Smooth muscle cell (in vitro differentiated cells): ENCODE results near the gene SPARC. TPM values are rescaled to one million over a fixed set of nuclear protein-coding genes. Genes with fewer than 3 reads are reported as not detected.

Source experiments
- DNase-seq: peaks from one replicate; lab custom pipeline; 2025; ENCODE audit not compliant: unreplicated experiment; lab: John Stamatoyannopoulos, UW
- H2AFZ ChIP-seq: fragments of 200-600 bp; sonication (generic); 2 replicates; pipeline ENCODE4 v1.6.0; 2016; ENCODE audit warnings: antibody characterized with exemption, low read depth, mild to moderate bottlenecking
- H3F3A ChIP-seq: fragments of 200-600 bp; sonication (generic); 2 replicates; pipeline ENCODE4 v1.6.0; 2017; ENCODE audit warnings: antibody characterized with exemption, low read depth
- H3K27ac ChIP-seq: fragments of 200-600 bp; sonication (generic); 2 replicates; pipeline ENCODE4 v1.5.1; 2016; ENCODE audit warnings: low read depth, mild to moderate bottlenecking
- H3K27me3 ChIP-seq: fragments of 200-600 bp; sonication (generic); 2 replicates; pipeline ENCODE4 v1.6.1; 2016; ENCODE audit warnings: low read depth, mild to moderate bottlenecking
- H3K36me3 ChIP-seq: fragments of 200-600 bp; sonication (generic); 2 replicates; pipeline ENCODE4 v1.5.1; 2016; ENCODE audit warnings: low read depth
- H3K4me1 ChIP-seq: fragments of 200-600 bp; sonication (generic); 2 replicates; pipeline ENCODE4 v1.5.1; 2016; ENCODE audit warnings: low read depth
- H3K4me2 ChIP-seq: fragments of 200-600 bp; sonication (generic); 2 replicates; pipeline ENCODE4 v1.6.0; 2016; ENCODE audit warnings: mild to moderate bottlenecking
- H3K4me3 ChIP-seq: fragments of 200-600 bp; sonication (generic); 2 replicates; pipeline ENCODE4 v1.5.1; 2016; ENCODE audit warnings: mild to moderate bottlenecking
- H3K79me2 ChIP-seq: fragments of 200-600 bp; sonication (generic); 2 replicates; pipeline ENCODE4 v1.6.0; 2016; ENCODE audit warnings: low read depth, mild to moderate bottlenecking
- H3K9ac ChIP-seq: fragments of 200-600 bp; sonication (generic); 2 replicates; pipeline ENCODE4 v1.6.0; 2016; ENCODE audit warnings: low read depth
- H3K9me3 ChIP-seq: fragments of 200-600 bp; sonication (generic); replicated peaks from 2 replicates; pipeline ENCODE4 v1.5.1; 2016; ENCODE audit warnings: low read depth
- H4K20me1 ChIP-seq: fragments of 200-600 bp; sonication (generic); 2 replicates; pipeline ENCODE4 v1.6.0; 2016; ENCODE audit warnings: low read depth
- CTCF ChIP-seq: fragments of 200-600 bp; sonication (generic); IDR thresholded peaks from 2 replicates; pipeline ENCODE4 v1.5.1; 2017; ENCODE audit warnings: borderline replicate concordance, mild to moderate bottlenecking, antibody characterized with exemption; ENCODE audit not compliant: insufficient read depth, poor library complexity, severe bottlenecking
- WGBS: methylation state at CpG from one replicate; pipeline ENCODE4 v1.1.7; 2016; ENCODE audit warnings: low lambda C conversion rate; 5-methylcytosine and 5-hydroxymethylcytosine counted together
- polyA plus RNA-seq: library from polyadenylated mRNA; unstranded; fragments of >200 nt; fragmentation: Nextera tagmentation; extraction: Ambion mirVana; gene quantifications from 2 replicates; pipeline ENCODE4 v1.2.1, GENCODE V29; 2016
- total RNA-seq: library from RNA; depleted of rRNA; stranded (reverse); fragments of >200 nt; gene quantifications from 2 replicates; pipeline ENCODE4 v1.2.3, GENCODE V29; 2014

SPARC gene
- total and polyA plus RNA-seq, 2 experiments from 2014 or later = 7,113 to 19,518 TPM

GRCh38 chr5:151709109-151709735 lies 22.5 kb upstream of the SPARC start:
- Histone ChIP-seq H3K4me1 (no peaks in the 10 kb centered on the region), H3K36me3 (no peaks in the 10 kb centered on the region), H3F3A (no peaks in the 10 kb centered on the region), H4K20me1 (no peaks in the 10 kb centered on the region), H3K27ac (no peak overlapping the region), H3K4me3 (no peak overlapping the region), H3K9me3 (no peaks in the 10 kb centered on the region), H3K79me2 (no peaks in the 10 kb centered on the region), H2AFZ (no peak overlapping the region), H3K9ac (no peak overlapping the region), H3K27me3 (no peaks in the 10 kb centered on the region), H3K4me2 (no peak overlapping the region)
- 89% methylated on average over 13 of the region's 13 CpGs for WGBS
- TF ChIP-seq CTCF = no peak
- DNase-seq = no peak

- Histone ChIP-seq H3K4me3 (no peak overlapping the region), H3K36me3 (no peaks in the 10 kb centered on the region), H3K79me2 (no peaks in the 10 kb centered on the region), H2AFZ (no peak overlapping the region), H3F3A (peaks cover 3% of the 10 kb centered on the region), H3K27ac (no peak overlapping the region), H4K20me1 (no peaks in the 10 kb centered on the region), H3K27me3 (no peaks in the 10 kb centered on the region), H3K9ac (no peak overlapping the region), H3K4me2 (no peak overlapping the region), H3K9me3 (no peaks in the 10 kb centered on the region), H3K4me1 (no peaks in the 10 kb centered on the region)
- no peak for TF ChIP-seq CTCF
- no peak for DNase-seq
These were observed 21.4 kb upstream of the SPARC start for GRCh38 chr5:151708126-151708525.

- Histone ChIP-seq H3K9ac (no peak overlapping the region), H4K20me1 (no peaks in the 10 kb centered on the region), H3K27me3 (no peaks in the 10 kb centered on the region), H3K36me3 (no peaks in the 10 kb centered on the region), H3K4me3 (no peak overlapping the region), H3K79me2 (no peaks in the 10 kb centered on the region), H3K27ac (no peak overlapping the region), H3K4me1 (no peaks in the 10 kb centered on the region), H3F3A (peaks cover 3% of the 10 kb centered on the region), H3K4me2 (no peak overlapping the region), H2AFZ (no peak overlapping the region), H3K9me3 (no peaks in the 10 kb centered on the region)
- no peak for DNase-seq
- WGBS = 15% methylated on average over 2 of the region's 2 CpGs
- no peak for TF ChIP-seq CTCF
These were observed 20.9 kb upstream of the SPARC start for GRCh38 chr5:151707567-151707966.

GRCh38 chr5:151706906-151707305 lies 20.2 kb upstream of the SPARC start:
- no peak for TF ChIP-seq CTCF
- Histone ChIP-seq H2AFZ (no peak overlapping the region), H3K4me3 (no peak overlapping the region), H4K20me1 (no peaks in the 10 kb centered on the region), H3K27me3 (no peaks in the 10 kb centered on the region), H3K9me3 (no peaks in the 10 kb centered on the region), H3K79me2 (no peaks in the 10 kb centered on the region), H3K4me2 (no peak overlapping the region), H3K9ac (no peak overlapping the region), H3F3A (peaks cover 3% of the 10 kb centered on the region), H3K36me3 (no peaks in the 10 kb centered on the region), H3K27ac (no peak overlapping the region), H3K4me1 (no peaks in the 10 kb centered on the region)
- no peak for DNase-seq
